ENCODE data around the gene LDHD. TPM values are rescaled to one million over a fixed set of nuclear protein-coding genes. Genes with fewer than 3 reads are reported as not detected.

LDHD gene
- polyA plus RNA-seq, 1 donor (not counting 4 experiments of a cell fraction or from before 2014, with no cell fraction given): 0.34 TPM

- H3K9me1 ChIP-seq (ENCODE audit: control insufficient read depth, extremely low read depth, insufficient read depth, low read length): peaks cover 9% of the 10 kb centered on the region
- H2AFZ ChIP-seq (ENCODE audit: control insufficient read depth, low read length): no peak overlapping the region
- TF ChIP-seq EZH2 (IDR thresholded peaks at IDR 0.05; ENCODE audit: low read length) (no peak), CTCF (optimal IDR thresholded peaks at IDR 0.05 in 1 of 3, IDR thresholded peaks at IDR 0.05 in 1 of 3, conservative IDR thresholded peaks at IDR 0.05 in 1 of 3; ENCODE audit: extremely low read depth in 1 of 3, insufficient read depth in 2 of 3, low read length in 3 of 3) (no peak)
- H4K20me1 ChIP-seq (ENCODE audit: control insufficient read depth, extremely low read depth, insufficient read depth, low read length): no peaks in the 10 kb centered on the region
- no peak overlapping the region for H3K4me2 ChIP-seq (ENCODE audit: control insufficient read depth, extremely low read depth, insufficient read depth, low read depth, low read length)
- no peaks in the 10 kb centered on the region for H3K9me3 ChIP-seq (ENCODE audit: control insufficient read depth, low read depth, low read length)
- dilution Hi-C loops (cut with MboI; ENCODE audit: extremely low pct_ligation_motif_present, low sequenced_read_pairs): no loop called here
- H3K9ac ChIP-seq (ENCODE audit: control insufficient read depth, extremely low read depth, insufficient read depth, low read length): no peak overlapping the region
- H3K79me2 ChIP-seq (ENCODE audit: control insufficient read depth, insufficient read depth, low read length): no peaks in the 10 kb centered on the region
- H3K27me3 ChIP-seq (ENCODE audit: control insufficient read depth, extremely low read depth, insufficient read depth, low read length): no peaks in the 10 kb centered on the region
- FAIRE-seq (no peak), DNase-seq (ENCODE audit: low read depth, low spot score) (no peak)
- no peak overlapping the region for H3K4me3 ChIP-seq (ENCODE audit: control insufficient read depth in 2 of 3, extremely low read depth in 1 of 3, insufficient read depth in 2 of 3, low read depth in 1 of 3, low read length in 3 of 3)
- no peak overlapping the region for H3K27ac ChIP-seq (ENCODE audit: control insufficient read depth, insufficient read depth, low read length)
- H3K36me3 ChIP-seq (ENCODE audit: control insufficient read depth in 2 of 2, extremely low read depth in 1 of 2, insufficient read depth in 2 of 2, low read length in 2 of 2): peaks cover 2 to 7% of the 10 kb centered on the region in 2 experiments
- peaks cover 38% of the 10 kb centered on the region for H3K4me1 ChIP-seq (ENCODE audit: control insufficient read depth, extremely low read depth, insufficient read depth, low read length)
Observed at GRCh38 chr16:75095204-75095621, 21.4 kb downstream of the LDHD start.

- Histone ChIP-seq H3K9me3 (ENCODE audit: control insufficient read depth, low read depth, low read length) (no peaks in the 10 kb centered on the region), H3K9ac (ENCODE audit: control insufficient read depth, extremely low read depth, insufficient read depth, low read length) (no peak overlapping the region), H3K4me3 (ENCODE audit: control insufficient read depth in 2 of 3, extremely low read depth in 1 of 3, insufficient read depth in 2 of 3, low read depth in 1 of 3, low read length in 3 of 3) (no peak overlapping the region), H3K79me2 (ENCODE audit: control insufficient read depth, insufficient read depth, low read length) (peaks cover 7% of the 10 kb centered on the region), H4K20me1 (ENCODE audit: control insufficient read depth, extremely low read depth, insufficient read depth, low read length) (no peaks in the 10 kb centered on the region), H3K4me1 (ENCODE audit: control insufficient read depth, extremely low read depth, insufficient read depth, low read length) (peaks cover 29% of the 10 kb centered on the region), H2AFZ (ENCODE audit: control insufficient read depth, low read length) (no peak overlapping the region), H3K36me3 (ENCODE audit: control insufficient read depth in 2 of 2, extremely low read depth in 1 of 2, insufficient read depth in 2 of 2, low read length in 2 of 2) (peaks cover 2 to 7% of the 10 kb centered on the region in 2 experiments), H3K27ac (ENCODE audit: control insufficient read depth, insufficient read depth, low read length) (no peak overlapping the region), H3K4me2 (ENCODE audit: control insufficient read depth, extremely low read depth, insufficient read depth, low read depth, low read length) (no peak overlapping the region), H3K9me1 (ENCODE audit: control insufficient read depth, extremely low read depth, insufficient read depth, low read length) (peaks cover 9% of the 10 kb centered on the region), H3K27me3 (ENCODE audit: control insufficient read depth, extremely low read depth, insufficient read depth, low read length) (no peaks in the 10 kb centered on the region)
- dilution Hi-C loops (cut with MboI; ENCODE audit: extremely low pct_ligation_motif_present, low sequenced_read_pairs): no loop called here
- FAIRE-seq: no peak
- DNase-seq (ENCODE audit: low read depth, low spot score): no peak
- TF ChIP-seq CTCF (optimal IDR thresholded peaks at IDR 0.05 in 1 of 3, IDR thresholded peaks at IDR 0.05 in 1 of 3, conservative IDR thresholded peaks at IDR 0.05 in 1 of 3; ENCODE audit: extremely low read depth in 1 of 3, insufficient read depth in 2 of 3, low read length in 3 of 3): no peak
- no peak for TF ChIP-seq EZH2 (IDR thresholded peaks at IDR 0.05; ENCODE audit: low read length)
Observed at GRCh38 chr16:75093598-75094540, 22.7 kb downstream of the LDHD start.

All from keratinocyte (primary cell).